SK-N-SH (cell line): Measurements from ENCODE around the gene ATP5F1E.

Experiments
- CHD2 ChIP-seq: fragments of 150-350 bp; IDR thresholded peaks from 2 replicates; pipeline ENCODE4 v1.6.1; 2018; ENCODE audit warnings: low read length; ENCODE audit not compliant: partially characterized antibody
- CTCF ChIP-seq: fragments of 200-600 bp; sonication (generic); IDR thresholded peaks from 2 replicates; pipeline ENCODE4 v1.6.1; 2017; ENCODE audit warnings: antibody characterized with exemption, mild to moderate bottlenecking, moderate library complexity
- EZH2phosphoT487 ChIP-seq: fragments of 200-600 bp; sonication (generic); IDR thresholded peaks from 2 replicates; pipeline ENCODE4 v1.6.1; 2017; ENCODE audit warnings: low read depth, mixed run types, mild to moderate bottlenecking, antibody characterized with exemption, moderate library complexity, borderline replicate concordance
- GABPA ChIP-seq: IDR thresholded peaks from 2 replicates; pipeline ENCODE4 v1.4.0; 2012; ENCODE audit warnings: low read depth, mild to moderate bottlenecking
- JUND ChIP-seq: IDR thresholded peaks from 2 replicates; pipeline ENCODE4 v1.4.0; 2012
- MXI1 ChIP-seq: IDR thresholded peaks from 2 replicates; pipeline ENCODE4 v1.6.1; 2012; ENCODE audit warnings: mild to moderate bottlenecking, low read depth, low read length, improper control_type of control experiment
- PBX3 ChIP-seq: IDR thresholded peaks from 2 replicates; pipeline ENCODE4; 2012
- POLR2AphosphoS5 ChIP-seq: IDR thresholded peaks from 2 replicates; pipeline ENCODE4 v1.6.1; 2012; ENCODE audit warnings: low read depth, low read length
- RAD21 ChIP-seq: IDR thresholded peaks from 2 replicates; pipeline ENCODE4 v1.6.1; 2012; ENCODE audit warnings: mild to moderate bottlenecking, low read length
- TAF1 ChIP-seq: IDR thresholded peaks from 2 replicates; pipeline ENCODE4 v1.6.1; 2012; ENCODE audit warnings: low read depth, mild to moderate bottlenecking, low read length, moderate library complexity, borderline replicate concordance
- TEAD4 ChIP-seq: IDR thresholded peaks from 2 replicates; pipeline ENCODE4 v1.4.0; 2012; ENCODE audit warnings: mild to moderate bottlenecking, borderline replicate concordance; ENCODE audit not compliant: insufficient read depth
- USF1 ChIP-seq: IDR thresholded peaks from 2 replicates; pipeline ENCODE4 v1.4.0; 2012; ENCODE audit warnings: low read depth, borderline replicate concordance
- USF2 ChIP-seq: fragments of 150-350 bp; IDR thresholded peaks from 2 replicates; pipeline ENCODE4 v1.6.1; 2017; ENCODE audit warnings: antibody characterized with exemption, low read length, low read depth, borderline replicate concordance
- YY1 ChIP-seq: IDR thresholded peaks from 2 replicates; pipeline ENCODE4 v1.4.0; 2012; ENCODE audit warnings: low read depth, mild to moderate bottlenecking

GRCh38 chr20:59017493-59018231 is 14.5 kb downstream of the ATP5F1E start:
- TF ChIP-seq TAF1 (no peak), CTCF (no peak), USF2 (no peak), GABPA (no peak), JUND (no peak), CHD2 (no peak), POLR2AphosphoS5 (no peak), MXI1 (no peak), PBX3 (no peak), RAD21 (no peak), YY1 (no peak), EZH2phosphoT487 (no peak), TEAD4 (no peak), USF1 (no peak)
